GM13977 (cell line): ENCODE results near the gene GCLM.
"Not testable (repeated sequence)": the region's sequence is repeated elsewhere in the genome, so short reads cannot be mapped to it uniquely, and the experiment has no call there.

Experiments
- DNase-seq: peaks from one replicate; pipeline ENCODE4 v3.0.0; 2012; ENCODE audit warnings: low spot score
- in situ Hi-C: fragments of 300-500 bp; cut with MboI; formaldehyde crosslinking; loops from one replicate; pipeline ENCODE4 v1.12.0; 2022; ENCODE audit warnings: low sequenced_read_pairs, low pct_unique_long_range_greater_than_20kb, mixed read lengths, inconsistent platforms; ENCODE audit not compliant: unreplicated experiment
- TF ChIP-seq, protein P1 (sequence below): IDR thresholded peaks from 2 replicates; pipeline ENCODE4 v1.5.1; 2012; ENCODE audit warnings: mild to moderate bottlenecking, control low read depth; ENCODE audit not compliant: insufficient read depth; ENCODE audit errors: extremely low read depth, missing control alignments

The GCLM gene

GRCh38 chr1:93864175-93864574, 45.1 kb downstream of the GCLM start:
- TF ChIP-seq, protein P1, sequence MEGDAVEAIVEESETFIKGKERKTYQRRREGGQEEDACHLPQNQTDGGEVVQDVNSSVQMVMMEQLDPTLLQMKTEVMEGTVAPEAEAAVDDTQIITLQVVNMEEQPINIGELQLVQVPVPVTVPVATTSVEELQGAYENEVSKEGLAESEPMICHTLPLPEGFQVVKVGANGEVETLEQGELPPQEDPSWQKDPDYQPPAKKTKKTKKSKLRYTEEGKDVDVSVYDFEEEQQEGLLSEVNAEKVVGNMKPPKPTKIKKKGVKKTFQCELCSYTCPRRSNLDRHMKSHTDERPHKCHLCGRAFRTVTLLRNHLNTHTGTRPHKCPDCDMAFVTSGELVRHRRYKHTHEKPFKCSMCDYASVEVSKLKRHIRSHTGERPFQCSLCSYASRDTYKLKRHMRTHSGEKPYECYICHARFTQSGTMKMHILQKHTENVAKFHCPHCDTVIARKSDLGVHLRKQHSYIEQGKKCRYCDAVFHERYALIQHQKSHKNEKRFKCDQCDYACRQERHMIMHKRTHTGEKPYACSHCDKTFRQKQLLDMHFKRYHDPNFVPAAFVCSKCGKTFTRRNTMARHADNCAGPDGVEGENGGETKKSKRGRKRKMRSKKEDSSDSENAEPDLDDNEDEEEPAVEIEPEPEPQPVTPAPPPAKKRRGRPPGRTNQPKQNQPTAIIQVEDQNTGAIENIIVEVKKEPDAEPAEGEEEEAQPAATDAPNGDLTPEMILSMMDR: no peak
- DNase-seq: no peak
- in situ Hi-C loops: loop anchor here (25.0 kb wide), 1 partner anchor 552 kb away; no protein-coding TSS in a partner anchor

DNA sequence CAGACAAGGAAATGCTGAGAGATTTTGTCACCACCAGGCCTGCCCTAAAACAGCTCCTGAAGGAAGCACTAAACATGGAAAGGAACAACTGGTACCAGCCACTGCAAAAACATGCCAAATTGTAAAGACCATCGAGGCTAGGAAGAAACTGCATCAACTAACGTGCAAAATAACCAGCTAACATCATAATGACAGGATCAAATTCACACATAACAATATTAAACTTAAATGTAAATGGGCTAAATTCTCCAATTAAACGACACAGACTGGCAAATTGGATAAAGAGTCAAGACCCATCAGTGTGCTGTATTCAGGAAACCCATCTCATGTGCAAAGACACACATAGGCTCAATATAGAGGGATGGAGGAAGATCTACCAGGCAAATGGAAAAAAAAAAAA, 51.6 kb downstream of the GCLM start:
- not testable (repeated sequence) for DNase-seq
- in situ Hi-C loops: loop anchor here (25.0 kb wide), 1 partner anchor 545 kb away; no protein-coding TSS in a partner anchor

- DNase-seq: not testable (repeated sequence)
- in situ Hi-C loops: loop anchor here (25.0 kb wide), 1 partner anchor 544 kb away; no protein-coding TSS in a partner anchor
Observed at GRCh38 chr1:93855983-93856382, 53.2 kb downstream of the GCLM start.

- in situ Hi-C loops: loop anchor here (25.0 kb wide), 1 partner anchor 542 kb away; no protein-coding TSS in a partner anchor
- DNase-seq: no peak
- TF ChIP-seq, protein P1: no peak
Observed at GRCh38 chr1:93853940-93854339, 55.3 kb downstream of the GCLM start.

DNA sequence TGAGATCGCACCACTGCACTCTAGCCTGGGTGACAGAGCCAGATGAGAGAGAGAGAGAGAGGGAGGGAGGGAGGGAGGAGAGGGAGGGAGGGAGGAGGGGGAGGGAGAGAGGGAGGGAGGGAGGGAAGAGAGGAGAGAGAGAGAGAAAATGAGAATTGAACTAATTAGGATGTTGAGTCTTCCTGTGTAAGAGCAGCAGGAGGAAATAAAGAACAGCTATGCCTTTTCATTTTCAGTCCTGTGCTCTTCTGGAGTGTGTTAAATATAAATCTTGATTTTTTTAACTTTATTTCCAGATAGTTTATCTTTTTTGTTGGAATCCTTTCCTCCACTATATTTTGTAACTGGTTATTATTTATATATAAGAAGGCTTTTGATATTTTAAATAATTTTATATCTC, 57.4 kb downstream of the GCLM start:
- TF ChIP-seq, protein P1: no peak
- in situ Hi-C loops: loop anchor here (25.0 kb wide), 1 partner anchor 540 kb away; no protein-coding TSS in a partner anchor
- no peak for DNase-seq

DNA sequence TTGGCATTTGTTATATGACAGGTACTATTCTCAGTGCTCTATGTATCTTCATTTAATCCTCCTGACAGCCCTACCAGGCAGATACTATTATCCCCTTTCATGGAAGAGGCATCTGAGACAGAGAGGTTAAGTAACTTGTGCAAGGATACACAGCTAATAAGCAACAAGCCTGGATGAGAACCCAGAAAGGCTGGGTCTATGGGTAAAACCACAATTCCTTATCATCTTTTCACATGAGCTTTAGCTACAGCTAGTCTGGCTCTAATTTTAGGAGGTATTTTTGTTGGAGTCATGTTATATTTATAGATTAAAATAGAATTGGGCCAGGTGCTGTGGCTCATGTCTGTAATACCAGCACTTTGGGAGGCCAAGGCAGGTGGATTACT, 57.9 kb downstream of the GCLM start:
- in situ Hi-C loops: loop anchor here (25.0 kb wide), 1 partner anchor 539 kb away; no protein-coding TSS in a partner anchor
- TF ChIP-seq, protein P1: no peak
- no peak for DNase-seq

DNA sequence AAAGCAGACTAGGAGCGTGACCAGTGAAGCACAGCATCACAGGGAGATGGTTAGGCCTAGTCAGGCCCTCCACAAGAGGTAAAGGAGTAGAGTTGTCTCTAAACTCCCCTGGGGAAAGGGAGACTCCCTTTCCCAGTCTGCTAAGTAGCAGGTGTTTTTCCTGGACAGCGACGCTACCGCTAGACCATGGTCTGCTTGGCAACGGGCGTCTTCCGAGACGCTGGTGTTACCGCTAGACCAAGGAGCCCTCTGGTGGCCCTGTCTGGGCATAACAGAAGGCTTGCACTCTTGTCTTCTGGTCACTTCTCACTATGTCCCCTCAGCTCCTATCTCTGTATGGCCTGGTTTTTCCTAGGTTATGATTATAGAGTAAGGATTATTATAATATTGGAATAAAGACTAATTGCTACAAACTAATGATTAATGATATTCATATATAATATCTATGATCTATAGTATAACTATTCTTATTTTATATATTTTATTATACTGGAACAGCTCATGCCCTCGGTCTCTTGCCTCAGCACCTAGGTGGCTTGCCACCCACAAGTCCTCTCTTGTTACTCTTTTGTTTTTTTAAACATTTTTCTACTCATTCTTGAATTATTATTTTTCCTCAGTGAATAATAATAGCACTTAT, 58.4 kb downstream of the GCLM start:
- TF ChIP-seq, protein P1: peak; percentile 31
- in situ Hi-C loops: loop anchor here (25.0 kb wide), 1 partner anchor 539 kb away; no protein-coding TSS in a partner anchor
- DNase-seq: not testable (repeated sequence)
